Glutamatergic neuron (in vitro differentiated cells): ENCODE data around the gene VPS50. TPM values are rescaled to one million over a fixed set of nuclear protein-coding genes. Genes with fewer than 3 reads are reported as not detected.

Experiments
- DNase-seq: peaks from one replicate; pipeline ENCODE4 v3.0.0; 2022
- H3K27ac Mint-ChIP-seq: one replicate; pipeline ENCODE4 v1.8.0; 2020; ENCODE audit warnings: mild to moderate bottlenecking, mixed read lengths, inconsistent platforms; ENCODE audit not compliant: unreplicated experiment
- H3K27me3 Mint-ChIP-seq: one replicate; pipeline ENCODE4 v1.8.0; 2020; ENCODE audit warnings: mild to moderate bottlenecking, moderate library complexity, mixed read lengths, inconsistent platforms; ENCODE audit not compliant: unreplicated experiment
- H3K36me3 Mint-ChIP-seq: one replicate; pipeline ENCODE4 v1.8.0; 2020; ENCODE audit warnings: mild to moderate bottlenecking, mixed read lengths, inconsistent platforms; ENCODE audit not compliant: unreplicated experiment
- H3K4me1 Mint-ChIP-seq: one replicate; pipeline ENCODE4 v1.8.0; 2020; ENCODE audit warnings: mild to moderate bottlenecking, low read depth, mixed read lengths, inconsistent platforms; ENCODE audit not compliant: unreplicated experiment
- H3K4me3 Mint-ChIP-seq: one replicate; pipeline ENCODE4 v1.8.0; 2020; ENCODE audit warnings: mild to moderate bottlenecking, mixed read lengths, inconsistent platforms; ENCODE audit not compliant: unreplicated experiment
- H3K9me3 Mint-ChIP-seq: one replicate; pipeline ENCODE4 v1.8.0; 2020; ENCODE audit warnings: mild to moderate bottlenecking, moderate library complexity, mixed read lengths, inconsistent platforms; ENCODE audit not compliant: unreplicated experiment
- total RNA-seq: library from RNA; stranded (reverse); fragmentation: NEBNext Ultra II Directional; extraction: Animal tissue kit (Norgen Biotek cat#: 25700); gene quantifications from one replicate; pipeline ENCODE4 v1.2.1, GENCODE V29; 2021; ENCODE audit not compliant: unreplicated experiment
- TF ChIP-seq, protein P1 (sequence below): fragments of 200-600 bp; sonication (generic); IDR thresholded peaks from one replicate; pipeline ENCODE4 v1.5.0; 2021; ENCODE audit not compliant: partially characterized antibody, unreplicated experiment

Gene VPS50
- total RNA-seq, 1 donor from 2014 or later = 31.7 TPM

DNA sequence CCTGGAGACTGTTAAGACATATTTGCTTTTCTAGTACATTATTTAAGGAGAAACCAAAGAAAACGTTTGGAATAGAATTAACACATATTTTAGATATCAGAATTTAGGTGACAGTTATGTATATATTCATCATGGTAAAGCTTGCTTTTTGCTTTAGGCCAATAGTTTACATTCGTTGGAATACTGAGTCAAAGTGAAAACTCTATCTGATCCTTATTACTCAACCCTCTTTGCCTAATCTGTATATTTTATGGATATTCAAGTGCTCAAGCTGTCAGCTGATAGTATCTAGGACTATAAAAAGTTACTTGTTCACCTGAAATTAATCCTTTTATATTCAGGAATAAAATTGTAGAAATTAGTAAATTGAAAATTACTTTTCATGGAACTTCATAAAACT lies 61.1 kb downstream of the VPS50 start:
- no peaks in the 10 kb centered on the region for H3K36me3 Mint-ChIP-seq
- H3K27ac Mint-ChIP-seq = no peak overlapping the region
- DNase-seq = no peak
- H3K9me3 Mint-ChIP-seq = no peaks in the 10 kb centered on the region
- no peaks in the 10 kb centered on the region for H3K27me3 Mint-ChIP-seq
- H3K4me1 Mint-ChIP-seq = no peaks in the 10 kb centered on the region
- no peak overlapping the region for H3K4me3 Mint-ChIP-seq
- TF ChIP-seq, protein P1, sequence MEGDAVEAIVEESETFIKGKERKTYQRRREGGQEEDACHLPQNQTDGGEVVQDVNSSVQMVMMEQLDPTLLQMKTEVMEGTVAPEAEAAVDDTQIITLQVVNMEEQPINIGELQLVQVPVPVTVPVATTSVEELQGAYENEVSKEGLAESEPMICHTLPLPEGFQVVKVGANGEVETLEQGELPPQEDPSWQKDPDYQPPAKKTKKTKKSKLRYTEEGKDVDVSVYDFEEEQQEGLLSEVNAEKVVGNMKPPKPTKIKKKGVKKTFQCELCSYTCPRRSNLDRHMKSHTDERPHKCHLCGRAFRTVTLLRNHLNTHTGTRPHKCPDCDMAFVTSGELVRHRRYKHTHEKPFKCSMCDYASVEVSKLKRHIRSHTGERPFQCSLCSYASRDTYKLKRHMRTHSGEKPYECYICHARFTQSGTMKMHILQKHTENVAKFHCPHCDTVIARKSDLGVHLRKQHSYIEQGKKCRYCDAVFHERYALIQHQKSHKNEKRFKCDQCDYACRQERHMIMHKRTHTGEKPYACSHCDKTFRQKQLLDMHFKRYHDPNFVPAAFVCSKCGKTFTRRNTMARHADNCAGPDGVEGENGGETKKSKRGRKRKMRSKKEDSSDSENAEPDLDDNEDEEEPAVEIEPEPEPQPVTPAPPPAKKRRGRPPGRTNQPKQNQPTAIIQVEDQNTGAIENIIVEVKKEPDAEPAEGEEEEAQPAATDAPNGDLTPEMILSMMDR = no peak

DNA sequence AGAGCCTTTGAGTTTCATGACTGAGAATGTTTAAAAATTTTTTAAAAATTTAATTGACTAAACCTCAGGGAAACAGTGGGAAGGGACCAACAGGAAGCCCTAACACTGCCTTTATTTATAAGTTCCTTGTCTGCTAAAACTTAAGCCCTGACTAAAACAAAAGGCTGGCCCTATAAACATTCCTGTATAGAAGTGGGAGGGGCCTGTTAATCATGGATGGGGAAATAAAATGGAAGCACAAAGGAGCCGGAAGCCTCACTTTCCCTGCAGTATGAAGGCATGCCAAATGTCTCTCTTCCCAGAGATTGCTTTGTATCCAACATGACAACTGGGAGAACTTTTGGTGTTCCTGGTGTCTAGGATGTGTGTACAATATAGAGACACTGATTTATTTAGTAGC lies 66.0 kb downstream of the VPS50 start:
- H3K4me3 Mint-ChIP-seq = no peak overlapping the region
- DNase-seq = no peak
- no peaks in the 10 kb centered on the region for H3K27me3 Mint-ChIP-seq
- TF ChIP-seq, protein P1 = no peak
- H3K4me1 Mint-ChIP-seq = no peaks in the 10 kb centered on the region
- no peak overlapping the region for H3K27ac Mint-ChIP-seq
- H3K36me3 Mint-ChIP-seq = no peaks in the 10 kb centered on the region
- H3K9me3 Mint-ChIP-seq = no peaks in the 10 kb centered on the region

DNA sequence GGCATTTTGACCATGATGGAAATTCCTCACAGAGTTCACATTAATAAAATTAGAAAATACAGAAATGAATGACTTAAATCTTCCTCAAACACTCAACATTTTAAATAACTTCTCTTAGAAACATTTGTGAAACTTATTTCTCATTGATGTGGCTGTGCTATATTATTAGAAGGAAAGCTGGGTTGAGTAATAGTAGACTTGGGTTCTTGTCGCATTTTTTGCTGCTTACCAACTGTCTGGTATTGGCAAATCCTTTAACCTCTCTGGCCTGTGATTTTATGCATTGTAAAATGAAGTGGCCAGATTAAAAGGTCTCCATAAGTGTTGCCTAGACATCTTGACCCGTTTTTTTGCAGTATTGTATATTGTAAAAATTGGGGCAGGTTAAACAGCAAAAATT lies 66.5 kb downstream of the VPS50 start:
- Mint-ChIP-seq H3K4me1 (no peaks in the 10 kb centered on the region), H3K4me3 (no peak overlapping the region), H3K9me3 (no peaks in the 10 kb centered on the region), H3K27me3 (no peaks in the 10 kb centered on the region), H3K27ac (no peak overlapping the region), H3K36me3 (no peaks in the 10 kb centered on the region)
- DNase-seq = no peak
- TF ChIP-seq, protein P1 = no peak

DNA sequence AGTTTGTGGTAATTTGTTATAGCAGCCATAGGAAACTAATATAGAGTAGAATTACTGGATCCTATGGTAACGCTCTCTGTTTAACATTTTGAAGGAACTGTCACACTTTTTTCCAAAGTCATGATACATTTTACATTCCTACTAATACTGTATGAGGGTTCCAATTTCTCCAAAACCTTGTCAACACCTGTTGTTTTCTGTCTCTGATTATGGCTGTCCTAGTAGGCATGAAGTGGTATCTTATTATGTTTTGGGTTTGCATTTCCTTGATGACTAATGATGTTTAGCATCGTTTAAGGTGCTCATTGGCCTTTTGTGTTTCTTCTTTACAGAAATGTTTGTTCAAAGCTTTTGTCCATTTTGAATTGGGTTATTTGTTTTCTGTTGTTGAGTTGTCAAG lies 69.6 kb downstream of the VPS50 start:
- H3K27ac Mint-ChIP-seq = no peak overlapping the region
- H3K4me3 Mint-ChIP-seq = no peak overlapping the region
- H3K4me1 Mint-ChIP-seq = no peaks in the 10 kb centered on the region
- no peaks in the 10 kb centered on the region for H3K9me3 Mint-ChIP-seq
- H3K27me3 Mint-ChIP-seq = no peaks in the 10 kb centered on the region
- H3K36me3 Mint-ChIP-seq = no peaks in the 10 kb centered on the region
- TF ChIP-seq, protein P1 = no peak
- no peak for DNase-seq

DNA sequence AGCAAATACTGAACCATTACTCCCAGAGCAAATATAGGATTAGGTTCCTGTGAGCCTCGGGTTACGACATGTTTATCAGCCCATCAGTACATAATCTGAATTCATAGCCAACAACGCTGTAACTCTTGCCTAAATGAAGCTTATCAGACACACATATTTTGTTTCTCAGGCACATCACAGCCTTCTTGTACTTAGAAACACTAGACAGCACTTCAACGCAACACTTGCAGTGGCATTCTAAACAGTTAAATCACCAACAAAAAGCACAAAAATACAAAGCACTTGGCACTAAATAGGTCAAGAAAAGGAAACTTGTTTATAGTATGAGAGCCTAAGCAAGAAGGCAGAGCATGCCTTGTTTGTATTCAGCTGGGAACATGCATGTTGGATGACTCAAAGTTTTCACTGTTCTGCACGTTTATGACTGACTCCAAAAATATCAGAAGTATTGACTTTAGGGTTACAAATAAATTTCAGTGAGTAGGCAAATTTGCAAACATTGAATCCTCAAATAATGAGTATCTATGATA lies 75.0 kb downstream of the VPS50 start:
- Mint-ChIP-seq H3K4me1 (no peaks in the 10 kb centered on the region), H3K36me3 (no peaks in the 10 kb centered on the region), H3K4me3 (no peak overlapping the region), H3K27ac (no peak overlapping the region), H3K9me3 (no peaks in the 10 kb centered on the region), H3K27me3 (no peaks in the 10 kb centered on the region)
- TF ChIP-seq, protein P1 = no peak
- DNase-seq = no peak
